G401.6 (cell line): ENCODE results near the gene SLC35G4.
"Not testable (repeated sequence)": the region's sequence is repeated elsewhere in the genome, so short reads cannot be mapped to it uniquely, and the experiment has no call there.

ENCODE experiments used
- FAIRE-seq: peaks from 2 replicates; lab custom pipeline; 2012; peaks lifted over from hg19 to GRCh38; lab: Jason Lieb, UNC

Gene SLC35G4

GRCh38 chr18:11614042-11614441 lies 4.6 kb downstream of the SLC35G4 start:
- not testable (repeated sequence) for FAIRE-seq

GRCh38 chr18:11614981-11615380 lies 5.6 kb downstream of the SLC35G4 start:
- not testable (repeated sequence) for FAIRE-seq

- not testable (repeated sequence) for FAIRE-seq
Observed at GRCh38 chr18:11647310-11647709, 37.9 kb downstream of the SLC35G4 start.

GRCh38 chr18:11647804-11648203 lies 38.4 kb downstream of the SLC35G4 start:
- FAIRE-seq = not testable (repeated sequence)

GRCh38 chr18:11649839-11650238 lies 40.4 kb downstream of the SLC35G4 start:
- no peak for FAIRE-seq

GRCh38 chr18:11651899-11652298 lies 42.5 kb downstream of the SLC35G4 start:
- no peak for FAIRE-seq

GRCh38 chr18:11653521-11653920 lies 44.1 kb downstream of the SLC35G4 start:
- FAIRE-seq = no peak

- FAIRE-seq = no peak
Observed at GRCh38 chr18:11654736-11655605, 45.6 kb downstream of the SLC35G4 start.

GRCh38 chr18:11655606-11655932 lies 46.2 kb downstream of the SLC35G4 start:
- FAIRE-seq = no peak

GRCh38 chr18:11657152-11657551 lies 47.8 kb downstream of the SLC35G4 start:
- FAIRE-seq = no peak

- no peak for FAIRE-seq
Observed at GRCh38 chr18:11657554-11657953, 48.2 kb downstream of the SLC35G4 start.

- FAIRE-seq = no peak
Observed at GRCh38 chr18:11658019-11658418, 48.6 kb downstream of the SLC35G4 start.

- no peak for FAIRE-seq
Observed at GRCh38 chr18:11658989-11659388, 49.6 kb downstream of the SLC35G4 start.
